ENCODE data around the gene PTPN3.

Gene PTPN3

GRCh38 chr9:109335121-109335520 is 163.0 kb downstream of the PTPN3 start:
- no peak for FAIRE-seq

GRCh38 chr9:109331353-109331752 is 166.8 kb downstream of the PTPN3 start:
- no peak for FAIRE-seq

GRCh38 chr9:109329638-109330258 is 168.4 kb downstream of the PTPN3 start:
- FAIRE-seq = no peak

DNA sequence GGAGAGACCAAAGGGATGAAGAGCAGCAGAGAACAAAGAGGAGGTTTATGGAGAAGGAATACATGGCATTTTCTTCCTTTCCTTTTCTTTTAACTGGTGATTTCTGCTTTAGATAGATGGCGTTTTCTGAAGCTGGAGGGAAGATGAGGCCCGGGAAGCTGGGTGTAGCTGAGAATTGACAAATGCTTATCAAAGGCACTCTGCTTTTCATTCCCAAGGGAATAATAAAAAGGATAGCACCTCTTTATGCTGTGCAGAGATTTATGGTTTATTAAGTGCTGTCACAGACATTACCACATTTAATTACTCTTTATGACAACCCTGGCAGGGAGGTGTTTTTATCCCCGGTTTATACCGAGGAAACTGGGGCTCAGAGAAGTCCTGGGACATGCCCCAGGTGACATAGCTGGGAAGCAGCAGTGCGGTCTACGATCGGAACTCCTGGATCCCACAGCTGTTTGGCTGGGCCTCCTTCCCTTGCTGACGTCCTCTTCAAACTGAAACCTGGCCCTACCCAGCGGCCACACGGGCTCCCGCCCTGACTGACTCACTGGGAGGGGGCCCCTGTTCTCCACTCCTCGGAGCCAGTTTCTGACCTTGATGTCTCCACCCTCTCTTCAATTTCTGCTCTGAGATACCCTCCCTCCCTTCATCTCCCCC is 169.0 kb downstream of the PTPN3 start:
- no peak for FAIRE-seq
